OCI-LY3 (cell line): ENCODE data around the gene MARK3.

Source experiments
- CTCF ChIP-seq: fragments of 200-600, 300-600 bp; sonication (generic); IDR thresholded peaks from 2 replicates; pipeline ENCODE4 v1.5.1; 2014; ENCODE audit warnings: antibody characterized with exemption, low read length, low read depth
- EZH2phosphoT487 ChIP-seq: fragments of 200-600 bp; shearing (Covaris generic); IDR thresholded peaks from 2 replicates; pipeline ENCODE4 v1.6.1; 2018; ENCODE audit warnings: antibody characterized with exemption, mixed run types, low read depth

- TF ChIP-seq CTCF (no peak), EZH2phosphoT487 (no peak)
These were observed 165.5 kb downstream of the MARK3 start for GRCh38 chr14:103550451-103551337.
